GM18498 (cell line): Measurements from ENCODE around the gene BEST2.
A peak's percentile ranks its signal among the peaks of the same experiment; 100 is the strongest.

Experiments
- ATAC-seq: cut with Tn5 transposase; IDR thresholded peaks from one replicate; pipeline ENCODE4 v1.9.1; 2021; ENCODE audit warnings: mild to moderate bottlenecking, moderate library complexity; ENCODE audit not compliant: unreplicated experiment

BEST2 gene

DNA sequence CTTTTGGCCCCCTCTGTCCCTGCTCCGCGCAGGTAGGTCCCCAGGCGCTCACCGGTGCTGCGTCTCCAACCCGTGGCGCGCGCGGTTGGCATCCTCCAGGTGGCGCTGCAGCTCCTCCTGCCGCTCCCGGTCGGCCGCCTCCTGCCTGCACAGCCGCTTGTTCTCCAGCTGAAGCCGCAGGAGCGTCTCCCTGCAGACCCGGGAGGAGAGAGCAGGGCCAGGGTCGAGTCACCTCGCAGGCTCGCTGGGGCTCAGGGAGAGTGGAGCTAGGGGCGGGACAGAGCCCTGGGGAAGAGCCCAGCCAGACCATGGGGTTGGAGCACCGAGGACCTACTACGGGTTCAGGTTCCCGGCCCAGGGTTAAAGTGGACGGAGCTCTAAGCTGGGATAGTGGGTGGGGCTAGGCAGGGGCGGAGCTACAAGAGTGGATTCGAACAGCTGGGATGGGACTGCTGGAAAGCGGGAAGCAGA is 14.5 kb downstream of the BEST2 start:
- peak; percentile 53 for ATAC-seq

DNA sequence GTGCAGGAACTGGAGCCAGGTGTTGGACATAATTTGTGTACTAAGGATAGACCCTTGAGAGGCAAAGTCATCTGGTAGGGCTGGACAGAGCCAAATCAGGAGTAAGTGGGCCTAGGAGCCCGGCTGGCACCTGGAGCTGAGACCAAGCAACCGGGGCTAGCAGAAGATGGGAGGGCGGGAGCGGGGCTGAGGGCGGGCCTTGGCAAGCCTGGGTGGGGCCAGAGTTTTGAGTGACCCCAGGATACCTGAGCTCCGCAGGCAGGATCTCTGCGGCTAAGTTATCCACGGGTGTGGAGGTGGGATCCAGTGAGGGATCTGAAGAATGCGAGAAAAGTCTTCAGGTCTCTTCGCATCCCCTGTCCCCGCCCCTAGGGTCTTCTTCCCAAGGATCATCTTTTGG is 15.6 kb downstream of the BEST2 start:
- ATAC-seq = no peak

DNA sequence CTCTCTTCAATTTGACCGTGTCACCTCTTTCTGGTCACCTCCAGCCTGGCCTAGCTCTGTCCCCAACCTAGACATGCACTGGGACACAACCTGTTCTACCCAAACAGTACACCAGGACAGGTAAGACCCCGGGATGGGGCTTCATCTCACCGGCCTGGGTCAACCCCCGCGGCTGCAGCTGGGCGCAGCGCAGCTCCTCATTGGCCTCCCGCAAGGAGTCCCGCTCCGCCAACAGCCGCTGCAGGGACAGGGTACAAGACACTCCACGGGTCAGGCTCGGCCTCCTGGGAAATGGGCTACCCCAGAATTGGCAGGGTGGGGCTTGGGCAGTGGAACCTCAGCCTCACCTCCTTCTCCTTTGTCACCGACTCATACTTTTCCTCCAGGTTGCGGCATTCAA is 16.1 kb downstream of the BEST2 start:
- no peak for ATAC-seq

DNA sequence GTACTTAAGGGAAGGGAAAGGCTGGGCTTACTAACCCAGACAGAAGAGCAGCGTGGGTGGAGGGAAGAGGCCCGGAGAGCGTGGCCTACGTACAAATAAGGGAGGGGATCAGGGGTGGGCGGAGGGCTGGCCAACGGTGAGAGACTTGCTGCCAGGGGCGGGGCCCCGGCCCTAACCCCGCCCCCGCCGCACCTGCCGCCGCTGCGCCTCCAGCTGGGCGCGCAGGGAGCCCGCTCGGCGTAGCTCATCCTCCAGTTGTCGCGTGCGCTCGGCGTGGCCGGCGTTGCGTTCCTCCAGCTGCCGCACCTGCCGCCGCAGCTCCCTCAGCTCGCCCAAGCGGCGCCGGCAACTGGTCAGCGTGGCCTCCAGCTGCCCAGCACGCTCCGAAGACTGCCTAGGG is 18.1 kb downstream of the BEST2 start:
- ATAC-seq = no peak

DNA sequence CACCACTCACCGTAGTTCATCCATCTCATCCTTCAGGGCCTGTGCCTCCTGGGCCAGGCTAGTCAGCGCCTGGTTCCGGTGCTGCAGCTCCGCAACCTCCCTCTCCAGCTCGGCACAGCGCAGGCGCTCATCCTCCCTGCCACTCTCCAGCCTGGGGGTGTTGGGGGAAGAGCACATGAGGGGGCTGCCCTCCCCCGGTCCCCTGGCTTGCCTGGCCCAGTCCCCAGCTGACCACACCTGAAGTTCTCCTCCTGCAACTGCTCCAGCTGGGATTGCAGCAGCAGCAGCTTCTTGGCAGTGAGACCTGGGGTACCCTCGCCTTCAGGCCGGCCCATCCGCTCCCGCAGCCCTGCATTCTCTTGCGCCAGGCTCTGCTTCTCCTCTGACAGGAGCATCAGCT is 19.3 kb downstream of the BEST2 start:
- ATAC-seq = no peak

DNA sequence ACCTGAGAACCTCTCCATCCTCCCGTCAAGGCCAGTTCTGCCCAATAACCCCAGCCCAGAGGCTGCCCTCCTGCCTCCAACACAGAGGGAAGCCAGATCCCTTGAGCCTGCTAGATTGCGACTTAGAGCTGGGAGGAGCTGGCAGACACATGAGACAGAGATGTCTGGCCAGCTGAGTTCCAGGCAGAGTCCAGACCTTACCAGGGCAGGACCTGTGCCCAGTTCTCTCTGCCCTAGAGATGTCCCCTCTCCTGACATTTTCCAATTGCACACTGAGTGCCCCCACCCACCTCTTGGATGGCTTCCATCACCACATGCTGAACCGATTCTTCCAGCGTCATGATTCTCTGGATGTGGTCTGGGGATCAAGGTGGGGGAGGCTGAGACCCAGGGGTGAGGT is 20.7 kb downstream of the BEST2 start:
- ATAC-seq = no peak

DNA sequence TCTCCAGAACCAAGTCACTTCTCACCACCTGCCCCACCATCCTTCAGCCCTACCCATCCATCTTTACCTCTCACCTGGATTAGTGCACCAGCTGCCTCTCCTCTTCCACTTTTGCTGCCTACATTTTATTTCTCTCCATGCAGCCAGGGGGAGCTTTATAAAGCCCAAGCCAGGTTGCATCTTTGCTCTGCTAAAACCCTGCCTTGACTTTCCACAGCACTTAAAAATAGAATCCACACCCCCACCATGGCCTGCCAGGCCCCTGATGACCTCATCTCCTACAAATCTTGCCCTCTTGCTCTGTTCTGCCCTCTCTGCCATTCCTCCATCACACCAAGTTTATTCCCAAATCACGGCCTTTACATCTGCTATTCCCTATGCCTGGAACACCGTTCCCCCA is 22.0 kb downstream of the BEST2 start:
- ATAC-seq = no peak

DNA sequence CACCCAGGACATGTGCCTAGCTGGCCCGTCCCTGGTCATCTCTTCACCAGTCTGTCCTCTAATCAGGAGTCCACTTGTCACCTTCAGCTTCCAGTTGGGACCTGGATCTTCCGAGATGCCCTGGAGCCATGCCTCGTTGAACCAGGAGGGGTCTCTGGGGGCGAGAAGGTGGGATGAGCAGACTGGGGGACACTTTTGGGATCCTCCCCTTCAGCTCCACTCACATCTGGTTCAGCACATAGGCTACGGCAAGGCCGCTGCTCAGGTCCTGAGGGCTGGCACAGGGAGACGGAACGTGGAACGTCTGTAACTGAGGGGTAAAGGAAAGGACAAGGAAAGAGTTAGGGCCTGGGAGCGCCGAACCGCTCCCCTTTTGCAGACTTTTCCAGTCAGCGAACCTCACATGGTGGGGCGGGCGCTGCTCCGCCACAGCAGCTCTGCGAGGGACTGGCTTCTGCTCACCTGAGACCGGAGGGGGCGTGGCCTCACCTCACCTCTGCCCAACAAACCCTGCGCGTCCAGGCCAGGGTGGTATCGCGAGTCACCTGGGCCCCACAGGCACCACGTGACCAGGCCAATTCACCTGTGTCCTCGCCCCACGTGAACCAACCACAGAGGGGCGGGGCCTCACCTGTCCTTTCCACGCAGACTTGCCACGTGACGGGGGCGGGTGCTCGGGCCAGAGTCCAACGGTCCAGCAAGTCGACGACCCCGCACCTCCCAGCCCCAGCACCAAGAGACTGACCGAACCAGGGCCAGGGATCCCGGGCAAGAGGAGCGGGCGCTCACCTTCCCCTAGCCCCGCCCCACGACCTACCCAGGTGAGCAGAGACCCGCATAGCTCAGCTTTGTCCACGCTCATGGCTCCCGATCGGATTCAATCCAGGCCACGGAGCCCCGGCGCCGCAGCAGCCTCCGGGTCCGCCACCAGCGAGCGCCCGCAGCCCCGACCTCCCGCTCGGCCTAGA is 23.3 kb downstream of the BEST2 start, which contains the start of gene HOOK2:
HOOK2 (minus strand) TSS at position 965 of the 968 bp plus-strand sequence; CDS start at position 862, 103 bp downstream.
- ATAC-seq = no peak

DNA sequence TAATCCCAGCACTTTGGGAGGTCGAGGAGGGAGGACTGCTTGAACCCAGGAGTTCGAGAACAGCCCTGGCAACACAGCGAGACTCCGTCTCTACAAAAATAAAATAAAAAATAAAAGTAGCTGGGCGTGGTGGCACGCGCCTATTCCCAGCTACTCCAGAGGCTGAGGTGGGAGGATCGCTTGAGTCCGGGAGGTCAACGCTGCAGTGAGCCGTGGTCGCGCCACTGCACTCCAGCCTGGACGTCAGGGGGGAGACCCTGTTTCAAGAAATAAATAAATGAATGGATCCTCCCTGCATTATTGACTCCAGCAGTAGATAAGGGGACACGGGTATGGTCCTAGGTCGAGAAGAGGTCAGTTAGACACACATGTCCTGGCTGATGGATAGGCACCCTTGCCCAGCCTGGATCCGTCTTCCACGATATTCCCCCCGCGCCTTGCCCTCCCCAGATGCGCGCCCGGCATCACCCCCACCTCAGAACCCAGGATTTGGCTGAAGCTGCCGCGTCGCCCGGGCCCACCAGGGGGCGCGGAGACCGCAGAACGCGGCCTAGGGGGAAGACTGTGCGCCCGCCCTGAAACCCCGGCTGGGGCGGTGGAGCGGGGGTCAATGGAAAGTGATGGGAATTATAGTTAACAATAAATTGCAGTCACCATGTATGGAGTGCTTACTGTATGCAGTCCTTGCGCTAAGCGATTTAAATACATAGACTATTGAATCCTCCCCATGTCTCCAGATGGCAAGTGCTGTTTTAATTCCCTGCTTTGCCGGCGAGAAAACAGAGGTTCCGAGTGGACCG is 25.8 kb downstream of the BEST2 start:
- ATAC-seq = no peak

DNA sequence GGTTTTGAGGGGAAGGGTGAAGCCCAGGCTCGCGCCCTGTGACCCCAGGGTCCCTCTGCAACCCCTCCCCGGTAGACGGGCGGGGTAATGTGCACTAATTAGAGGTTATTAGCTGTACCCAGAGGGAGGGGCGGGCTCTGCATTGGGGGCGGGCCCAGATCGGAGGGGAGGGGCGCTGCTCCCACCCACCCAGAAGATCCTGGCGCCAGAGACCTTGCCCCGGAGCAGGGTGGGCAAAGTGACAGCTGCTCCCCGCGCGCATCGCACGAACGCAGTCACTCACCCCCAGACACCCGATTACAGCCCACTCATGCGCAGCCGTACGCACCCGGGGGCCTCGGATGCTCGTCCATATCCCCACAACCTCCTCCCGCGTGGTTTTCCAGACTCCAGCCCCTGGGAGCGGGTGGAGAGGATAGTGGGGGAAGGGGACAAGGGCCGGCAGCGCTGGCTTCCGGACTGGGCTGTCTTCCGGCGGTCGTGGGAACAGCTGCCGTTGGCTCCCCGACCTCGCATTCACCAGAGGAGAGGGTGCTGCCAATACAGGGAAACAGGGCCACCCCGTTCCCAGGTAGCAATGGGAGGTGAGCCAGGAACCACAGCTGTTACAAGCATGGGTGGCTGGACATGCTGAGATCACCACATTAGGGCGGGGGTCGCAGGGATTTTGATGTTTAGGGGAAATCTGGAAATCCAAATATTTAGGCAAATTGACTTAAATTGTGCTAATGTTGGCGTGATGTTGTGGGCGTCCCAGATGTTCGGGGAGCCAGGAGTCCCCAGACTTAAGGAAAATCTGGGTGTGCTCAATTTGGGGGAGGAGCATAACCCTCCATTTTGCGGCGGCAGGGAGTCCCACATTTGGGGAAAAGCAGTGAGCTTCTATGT is 26.7 kb downstream of the BEST2 start:
- ATAC-seq = no peak

DNA sequence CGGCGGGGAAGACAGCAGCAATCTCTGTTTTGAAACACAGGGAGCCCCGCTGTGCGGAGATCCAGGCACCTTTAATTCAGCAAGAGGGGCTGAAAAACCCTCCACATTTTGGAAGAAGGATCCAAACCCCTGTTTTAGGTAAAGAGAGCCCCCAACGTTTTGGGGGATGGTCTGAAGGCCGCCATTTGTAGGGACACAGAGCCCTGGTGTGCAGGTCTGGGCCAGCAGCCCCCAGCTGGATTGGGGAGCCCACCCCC is 27.2 kb downstream of the BEST2 start:
- no peak for ATAC-seq

DNA sequence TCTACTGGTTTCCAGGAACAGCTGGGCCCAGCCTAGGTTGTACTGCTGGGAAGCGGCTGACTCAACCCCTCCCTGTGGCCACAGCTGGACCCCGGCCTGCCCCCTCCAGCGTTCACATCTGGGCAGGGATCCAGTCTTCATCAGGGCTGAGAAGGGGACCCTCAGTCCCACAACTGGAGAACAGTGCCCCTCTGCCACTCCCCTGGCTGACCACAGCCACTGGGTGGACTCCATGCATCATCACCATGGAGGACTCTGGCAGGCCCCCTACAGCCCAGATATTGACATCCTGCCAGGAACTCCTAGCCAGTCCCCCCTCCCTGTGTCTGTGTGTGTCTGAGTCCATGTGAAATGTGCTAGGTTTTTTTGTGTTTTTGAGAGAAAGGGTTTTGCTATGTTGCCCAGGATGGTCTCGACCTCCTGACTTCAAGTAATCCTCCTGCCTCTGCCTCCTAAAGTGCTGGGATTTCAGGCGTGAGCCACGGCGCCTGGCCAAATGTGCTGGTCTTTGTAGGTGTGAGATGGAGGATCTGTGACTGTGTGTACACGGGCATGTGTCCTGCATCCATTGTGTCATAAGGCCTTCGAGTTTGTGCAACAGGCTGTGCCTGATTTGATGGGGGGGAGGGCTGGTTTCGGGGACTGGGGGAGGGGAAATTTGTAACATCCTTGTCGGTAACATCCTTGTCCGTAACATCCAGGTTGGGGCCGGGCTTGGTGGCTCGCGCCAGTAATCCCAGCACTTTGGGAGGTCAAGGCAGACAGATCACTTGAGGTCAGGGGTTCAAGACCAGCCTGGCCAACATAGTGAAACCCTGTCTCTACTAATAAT is 27.8 kb downstream of the BEST2 start:
- ATAC-seq = no peak

DNA sequence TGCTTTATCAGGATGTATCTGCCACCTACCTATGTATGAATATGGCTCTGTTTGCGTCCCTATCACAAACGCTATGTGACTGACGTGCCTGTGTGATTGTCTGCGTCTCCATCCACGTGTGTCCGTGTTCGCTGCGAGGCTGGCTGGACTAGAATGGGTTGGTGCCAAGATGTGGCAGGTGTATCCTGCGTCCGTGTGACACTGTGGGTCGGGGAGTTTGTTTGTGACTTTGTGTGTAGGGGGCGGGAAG is 30.5 kb downstream of the BEST2 start:
- no peak for ATAC-seq

DNA sequence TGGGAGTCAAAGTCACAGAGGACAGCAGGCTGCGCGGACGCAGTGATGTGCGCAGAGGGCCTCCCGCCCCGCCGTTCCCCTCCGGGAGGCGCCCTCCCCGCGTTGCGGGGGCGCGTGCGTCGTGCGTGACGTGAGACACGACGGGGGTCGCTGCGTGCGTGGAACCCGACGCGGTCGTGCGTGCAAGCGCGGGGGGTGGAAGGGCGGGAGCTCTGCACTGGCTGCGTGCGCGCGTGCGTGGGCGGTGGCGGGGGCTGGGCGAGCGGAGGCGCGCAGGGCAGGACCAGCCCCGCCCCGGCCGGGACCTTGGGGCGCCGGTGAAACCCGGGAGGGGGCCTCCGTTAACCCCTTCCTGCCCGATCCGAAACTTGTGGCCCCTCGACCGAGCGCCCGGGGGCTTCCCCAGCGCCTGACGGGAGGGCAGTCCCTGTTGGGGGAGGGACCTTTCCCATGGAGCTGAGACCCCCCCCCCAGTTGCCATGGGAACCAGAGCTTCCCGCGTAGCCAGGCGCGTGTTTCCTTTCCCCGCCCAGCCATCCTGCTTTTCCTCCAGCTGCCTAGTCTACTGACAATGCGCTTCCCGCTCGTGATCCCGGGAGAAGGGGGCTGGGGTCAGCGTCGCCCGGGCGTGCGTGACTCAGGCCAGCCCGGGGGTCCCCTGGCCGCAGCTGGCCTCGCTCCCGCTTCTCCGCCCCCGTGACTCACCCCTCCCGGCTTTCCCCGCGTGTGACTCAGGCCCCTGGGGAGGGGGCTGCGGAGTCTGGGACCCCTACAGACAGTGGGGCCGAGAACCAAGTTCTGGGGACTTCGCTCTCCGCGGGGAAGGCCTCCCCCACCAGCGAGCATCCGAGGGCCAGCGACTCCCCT is 31.1 kb downstream of the BEST2 start:
- ATAC-seq = peak; percentile 53

DNA sequence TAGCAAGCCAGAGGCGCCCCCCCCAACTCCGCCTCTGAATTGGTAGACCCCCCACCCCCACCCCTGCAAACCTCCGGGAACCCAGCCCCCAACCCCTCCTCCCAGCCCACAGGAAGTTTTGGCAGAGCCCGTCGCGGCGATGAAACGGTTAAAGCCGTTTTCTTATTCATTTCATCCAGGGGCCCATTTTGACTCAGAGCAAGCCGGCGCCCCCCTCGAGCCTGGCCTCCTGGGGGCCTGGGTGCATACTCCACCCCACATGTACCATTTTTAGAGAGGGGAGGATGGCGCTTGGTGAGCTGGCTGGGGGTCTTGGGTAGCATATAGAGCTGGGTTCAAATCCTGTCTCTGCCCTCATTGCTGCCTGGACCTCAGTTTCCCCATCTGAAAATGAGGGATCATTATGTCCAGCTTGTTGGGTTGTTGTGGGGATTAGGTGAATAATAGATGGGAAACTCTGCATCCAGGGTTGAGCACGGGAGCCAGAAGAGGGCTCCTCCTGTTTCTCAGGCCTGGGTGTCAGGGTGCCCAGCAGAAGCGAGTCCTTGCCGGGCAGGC is 31.8 kb downstream of the BEST2 start:
- ATAC-seq = no peak

DNA sequence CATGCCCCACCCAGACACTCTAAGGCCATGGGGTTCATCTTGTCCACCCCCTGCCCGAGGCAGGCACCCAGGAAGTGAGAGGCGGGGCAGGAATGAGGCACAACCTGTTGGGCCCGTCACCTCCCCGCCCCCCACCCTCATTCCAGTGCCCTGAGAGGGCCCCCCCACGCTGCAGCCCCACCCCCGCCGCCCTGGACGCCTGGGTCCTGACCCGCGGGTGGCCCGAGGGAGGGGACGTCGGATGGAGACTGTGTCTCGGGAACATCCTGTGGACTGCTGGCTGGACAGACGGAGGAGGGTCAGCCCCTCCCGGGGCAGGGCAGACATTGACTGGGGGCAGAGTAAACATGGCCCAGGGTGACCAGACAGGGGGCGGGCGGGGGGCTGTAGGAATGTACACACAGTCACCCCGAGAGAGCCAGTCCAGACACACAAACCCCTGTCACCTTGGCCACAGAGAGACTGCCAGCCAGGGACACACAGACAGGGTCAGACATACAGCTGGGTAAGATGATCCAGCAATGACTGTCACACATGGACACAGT is 32.3 kb downstream of the BEST2 start:
- ATAC-seq = no peak

DNA sequence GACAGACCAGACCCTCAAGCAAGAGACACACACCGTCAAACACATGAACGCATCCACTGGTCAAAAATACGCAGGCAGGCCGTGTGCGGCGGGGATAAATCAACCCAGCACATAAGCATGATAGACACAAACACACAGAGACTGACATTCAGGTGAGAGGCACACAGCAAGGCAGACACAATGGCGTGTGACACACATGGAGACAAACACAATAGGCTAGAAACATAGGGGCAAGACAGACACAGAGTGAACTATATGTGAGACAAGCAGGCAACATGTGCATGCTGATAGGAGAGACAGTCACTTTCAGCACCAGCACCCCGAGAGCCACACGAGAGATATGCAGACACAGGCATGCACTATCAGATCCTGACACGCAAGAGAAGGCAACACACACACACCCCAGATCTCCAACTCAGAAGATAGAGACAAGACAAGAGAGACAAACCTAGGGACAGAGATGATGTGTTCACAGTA is 32.8 kb downstream of the BEST2 start:
- no peak for ATAC-seq

DNA sequence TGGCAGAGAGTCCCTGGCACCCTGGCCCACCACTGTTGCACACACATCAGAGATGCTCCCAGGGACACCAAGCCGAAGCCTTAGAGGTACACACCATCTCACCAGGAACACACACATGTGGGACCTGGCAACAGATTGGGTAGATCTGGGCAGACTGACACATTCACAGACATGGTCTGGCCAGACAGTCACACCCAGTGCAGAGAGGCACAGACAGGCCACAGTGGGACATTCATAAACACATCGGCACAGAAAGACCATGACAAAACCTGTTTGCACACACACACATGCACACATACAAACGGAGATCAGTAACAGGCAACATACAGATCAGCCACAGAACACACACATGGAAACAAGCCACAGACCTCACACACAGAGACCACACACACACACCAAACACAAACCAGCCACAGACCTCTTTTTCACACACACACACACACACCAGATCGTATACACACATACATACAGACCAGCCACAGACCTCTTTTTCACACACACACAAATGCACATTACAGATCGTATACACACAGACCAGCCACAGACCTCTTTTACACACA is 33.4 kb downstream of the BEST2 start:
- no peak for ATAC-seq
